LNCaP clone FGC (cell line): ENCODE data around the gene C1GALT1C1L.

Experiments used
- DNase-seq: peaks from one replicate; pipeline ENCODE4 v3.0.0-alpha.2; 2011; ENCODE audit warnings: low read depth
- H3K4me3 ChIP-seq: 2 replicates; pipeline ENCODE4 v1.5.1; 2011; ENCODE audit warnings: mild to moderate bottlenecking, low read depth, low read length, control low read depth
- TF ChIP-seq, protein P1 (sequence below): IDR thresholded peaks from 2 replicates; pipeline ENCODE4 v1.5.1; 2012; ENCODE audit warnings: mild to moderate bottlenecking; ENCODE audit not compliant: control insufficient read depth, insufficient read depth; ENCODE audit errors: extremely low read depth

C1GALT1C1L gene

DNA sequence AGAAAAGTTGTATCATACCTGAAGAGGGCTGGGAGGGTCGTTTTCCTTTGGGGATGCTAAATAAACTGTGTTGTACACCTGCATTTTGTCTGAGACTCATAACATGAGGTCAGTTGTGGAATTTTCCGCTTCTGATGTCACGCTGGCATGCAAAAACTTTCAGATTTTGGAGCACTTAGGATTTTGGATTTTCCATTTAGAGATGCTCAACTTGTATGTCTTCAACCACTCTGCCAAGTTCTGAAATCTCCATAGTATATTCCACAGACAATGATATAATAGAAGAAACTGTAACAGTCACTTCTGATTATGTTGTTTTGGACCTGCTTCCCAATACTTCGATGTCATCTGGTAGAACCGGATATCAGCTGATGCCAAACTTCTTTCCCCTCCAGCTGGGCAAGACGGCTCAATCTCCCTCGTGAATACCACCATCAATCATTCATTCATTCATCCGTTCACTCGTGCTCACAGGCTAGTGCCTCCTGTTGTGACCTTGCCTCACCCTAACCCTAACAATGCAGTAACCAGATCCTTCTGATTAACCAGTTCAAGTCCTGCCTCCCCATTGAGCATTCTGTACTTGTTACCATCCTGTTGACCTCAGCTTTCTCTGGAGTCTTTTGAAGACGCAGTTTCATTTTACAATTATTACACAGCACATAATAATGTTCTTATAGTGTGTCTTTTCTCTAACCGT, 44.5 kb downstream of the C1GALT1C1L start:
- TF ChIP-seq, protein P1, sequence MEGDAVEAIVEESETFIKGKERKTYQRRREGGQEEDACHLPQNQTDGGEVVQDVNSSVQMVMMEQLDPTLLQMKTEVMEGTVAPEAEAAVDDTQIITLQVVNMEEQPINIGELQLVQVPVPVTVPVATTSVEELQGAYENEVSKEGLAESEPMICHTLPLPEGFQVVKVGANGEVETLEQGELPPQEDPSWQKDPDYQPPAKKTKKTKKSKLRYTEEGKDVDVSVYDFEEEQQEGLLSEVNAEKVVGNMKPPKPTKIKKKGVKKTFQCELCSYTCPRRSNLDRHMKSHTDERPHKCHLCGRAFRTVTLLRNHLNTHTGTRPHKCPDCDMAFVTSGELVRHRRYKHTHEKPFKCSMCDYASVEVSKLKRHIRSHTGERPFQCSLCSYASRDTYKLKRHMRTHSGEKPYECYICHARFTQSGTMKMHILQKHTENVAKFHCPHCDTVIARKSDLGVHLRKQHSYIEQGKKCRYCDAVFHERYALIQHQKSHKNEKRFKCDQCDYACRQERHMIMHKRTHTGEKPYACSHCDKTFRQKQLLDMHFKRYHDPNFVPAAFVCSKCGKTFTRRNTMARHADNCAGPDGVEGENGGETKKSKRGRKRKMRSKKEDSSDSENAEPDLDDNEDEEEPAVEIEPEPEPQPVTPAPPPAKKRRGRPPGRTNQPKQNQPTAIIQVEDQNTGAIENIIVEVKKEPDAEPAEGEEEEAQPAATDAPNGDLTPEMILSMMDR = no peak
- no peak for DNase-seq
- no peak overlapping the region for H3K4me3 ChIP-seq
